Endothelial cell of umbilical vein (primary cell): ENCODE data around the gene EP400. TPM values are rescaled to one million over a fixed set of nuclear protein-coding genes. Genes with fewer than 3 reads are reported as not detected.

Experiments used
- BruUV-seq: library from RNA; stranded (reverse); fragments of 400-500 nt; replicated peaks from 2 replicates; lab custom pipeline; 2021; lab: Mats Ljungman, UMichigan
- CTCF ChIA-PET: fragments of 300-600, 350-600 bp; sonication (Branson Sonifier 250); formaldehyde crosslinking; loops from one replicate; lab custom pipeline; 2021; ENCODE audit warnings: antibody characterized with exemption, inconsistent platforms; lab: Charles Lee
- POLR2A ChIA-PET: fragments of 300-600, 350-600 bp; sonication (Branson Sonifier 250); formaldehyde crosslinking; loops from one replicate; lab custom pipeline; 2021; ENCODE audit warnings: antibody characterized with exemption, inconsistent platforms; lab: Charles Lee
- DNase-seq: peaks from one replicate; pipeline ENCODE4 v3.0.0-alpha.2; 2011; ENCODE audit warnings: low read depth, low spot score
- FAIRE-seq: peaks from 2 replicates; lab custom pipeline; 2011; peaks lifted over from hg19 to GRCh38; lab: Jason Lieb, UNC
- H2AFZ ChIP-seq: 2 replicates; pipeline ENCODE4 v1.6.0; 2012; ENCODE audit warnings: low read depth, low read length, control low read depth, inconsistent platforms
- H3K27ac ChIP-seq: 2 replicates; pipeline ENCODE4 v1.5.1; 2011; ENCODE audit warnings: low read depth, mild to moderate bottlenecking, control low read depth, low read length, moderate library complexity; ENCODE audit not compliant: insufficient read depth
- H3K27me3 ChIP-seq, 2 experiments: 2 replicates each; pipeline versions ENCODE4 v1.6.0 to v1.6.1; 2011; ENCODE audit warnings: low read length in 2 of 2, mixed read lengths in 1 of 2; ENCODE audit not compliant: control insufficient read depth in 2 of 2, insufficient read depth in 2 of 2
- H3K36me3 ChIP-seq, 2 experiments: 2 replicates in 1 of 2; 3 replicates in 1 of 2; pipeline ENCODE4 v1.5.1; 2011; ENCODE audit warnings: low read length in 2 of 2, mild to moderate bottlenecking in 1 of 2, moderate library complexity in 1 of 2; ENCODE audit not compliant: control insufficient read depth in 2 of 2, insufficient read depth in 2 of 2; ENCODE audit errors: extremely low read depth in 1 of 2
- H3K4me1 ChIP-seq: 3 replicates; pipeline ENCODE4 v1.5.1; 2011; ENCODE audit warnings: mild to moderate bottlenecking, low read length; ENCODE audit not compliant: control insufficient read depth, insufficient read depth; ENCODE audit errors: extremely low read depth
- H3K4me2 ChIP-seq: 2 replicates; pipeline ENCODE4 v1.6.1; 2011; ENCODE audit warnings: low read length, control low read depth, mixed read lengths; ENCODE audit not compliant: insufficient read depth
- H3K4me3 ChIP-seq, 3 experiments: fragments of 200-600 bp in 1 of 3; sonication (generic), shearing (Covaris generic) in 1 of 3; replicated peaks in 1 of 3; 2 replicates each; pipeline ENCODE4 v1.5.1; 2011 to 2016; ENCODE audit warnings: control low read depth in 3 of 3, low read length in 3 of 3, mild to moderate bottlenecking in 2 of 3, inconsistent platforms in 1 of 3, low read depth in 1 of 3, moderate library complexity in 1 of 3; ENCODE audit not compliant: insufficient read depth in 1 of 3
- H3K79me2 ChIP-seq: 2 replicates; pipeline ENCODE4 v1.6.0; 2012; ENCODE audit warnings: low read length, inconsistent platforms; ENCODE audit not compliant: control insufficient read depth, insufficient read depth
- H3K9ac ChIP-seq: replicated peaks from 2 replicates; pipeline ENCODE3; 2011; ENCODE audit warnings: low read length, control low read depth; ENCODE audit not compliant: insufficient read depth; ENCODE audit errors: extremely low read depth
- H3K9me1 ChIP-seq: replicated peaks from 3 replicates; pipeline ENCODE4 v1.6.0; 2011; ENCODE audit warnings: mild to moderate bottlenecking, low read length; ENCODE audit not compliant: control insufficient read depth, insufficient read depth; ENCODE audit errors: extremely low read depth
- H3K9me3 ChIP-seq: replicated peaks from 2 replicates; pipeline ENCODE4 v1.5.1; 2012; ENCODE audit warnings: low read length, inconsistent platforms; ENCODE audit not compliant: control insufficient read depth, insufficient read depth
- H4K20me1 ChIP-seq: replicated peaks from 2 replicates; pipeline ENCODE3; 2011; ENCODE audit warnings: mild to moderate bottlenecking, low read length; ENCODE audit not compliant: control insufficient read depth, insufficient read depth; ENCODE audit errors: extremely low read depth
- EZH2 ChIP-seq: IDR thresholded peaks from 2 replicates; pipeline ENCODE4 v1.6.1; 2012; ENCODE audit warnings: borderline replicate concordance, low read depth, mild to moderate bottlenecking, moderate library complexity, low read length, inconsistent platforms; ENCODE audit not compliant: severe bottlenecking
- FOS ChIP-seq: IDR thresholded peaks from 2 replicates; pipeline ENCODE4 v1.6.1; 2011; ENCODE audit warnings: mild to moderate bottlenecking, low read length, moderate library complexity, borderline replicate concordance; ENCODE audit not compliant: insufficient read depth
- GATA2 ChIP-seq: IDR thresholded peaks from 2 replicates; pipeline ENCODE4 v1.7.0; 2011; ENCODE audit warnings: low read depth, mild to moderate bottlenecking, moderate library complexity, mixed read lengths, low read length; ENCODE audit not compliant: insufficient read length, insufficient read depth
- JUN ChIP-seq: IDR thresholded peaks from 2 replicates; pipeline ENCODE4 v1.6.1; 2011; ENCODE audit warnings: borderline replicate concordance, low read depth; ENCODE audit not compliant: insufficient read length, insufficient read depth
- MYC ChIP-seq: IDR thresholded peaks from one replicate; pipeline ENCODE4 v1.6.1; 2011; ENCODE audit warnings: mild to moderate bottlenecking, low read depth, low read length
- POLR2A ChIP-seq: IDR thresholded peaks from 2 replicates; pipeline ENCODE4 v1.6.1; 2012; ENCODE audit warnings: low read depth, mild to moderate bottlenecking, control low read depth, low read length
- POLR2AphosphoS5 ChIP-seq: IDR thresholded peaks from 2 replicates; pipeline ENCODE4 v1.6.1; 2012; ENCODE audit warnings: low read depth, mild to moderate bottlenecking, control low read depth, low read length, moderate library complexity; ENCODE audit not compliant: insufficient read depth
- dilution Hi-C: fragments of 300-500 bp; cut with MboI; formaldehyde crosslinking; loops from one replicate; pipeline ENCODE4 v1.15.0; 2019; ENCODE audit warnings: low sequenced_read_pairs; ENCODE audit not compliant: extremely low pct_ligation_motif_present
- intact Hi-C: fragments of 100-400 bp; cut with micrococcal nuclease; formaldehyde crosslinking; loops from one replicate; pipeline ENCODE4 v1.10.0; 2022
- polyA plus RNA-seq, 4 experiments: library from polyadenylated mRNA; depleted of rRNA in 3 of 4; stranded (reverse) in 3 of 4; unstranded in 1 of 4; fragments of >200 nt; gene quantifications; 2 replicates each; pipeline versions ENCODE4 v1.2.1 to v1.2.3, GENCODE V29; 2011 to 2012; ENCODE audit warnings: missing spikeins in 1 of 4
- total RNA-seq: library from RNA; stranded (reverse); gene quantifications from 2 replicates; pipeline ENCODE4 v1.2.3, GENCODE V29; 2021
- TF ChIP-seq, protein P1 (sequence below), 2 donors: IDR thresholded peaks; 1 replicate in 1 of 2; 2 replicates in 1 of 2; pipeline ENCODE4 v1.5.1; 2011; ENCODE audit warnings: low read length in 2 of 2, mild to moderate bottlenecking in 2 of 2, moderate library complexity in 2 of 2, control low read depth in 1 of 2, inconsistent platforms in 1 of 2, low read depth in 1 of 2; ENCODE audit not compliant: insufficient read depth in 1 of 2; ENCODE audit errors: extremely low read depth in 1 of 2
- TF ChIP-seq, protein P2 (sequence below): IDR thresholded peaks from 2 replicates; pipeline ENCODE4 v1.6.1; 2011; ENCODE audit not compliant: insufficient read depth, insufficient read length

EP400 gene
- total and polyA plus RNA-seq, 2 donors (not counting 3 experiments of a cell fraction or from before 2014, with no cell fraction given) = 9.0 to 57.7 TPM

GRCh38 chr12:132012919-132013568, 63.3 kb downstream of the EP400 start:
- no peak overlapping the region for H3K4me2 ChIP-seq
- dilution Hi-C loops (no loop called here), intact Hi-C loops (no loop called here)
- BruUV-seq = TSS peak; percentile 21
- H3K9me1 ChIP-seq = no peaks in the 10 kb centered on the region
- DNase-seq = no peak
- no peak overlapping the region for H2AFZ ChIP-seq
- no peak overlapping the region for H3K4me3 ChIP-seq
- no peaks in the 10 kb centered on the region for H3K27me3 ChIP-seq
- POLR2A ChIA-PET = no interaction called here
- no peak overlapping the region for H3K27ac ChIP-seq
- no peaks in the 10 kb centered on the region for H3K9me3 ChIP-seq
- H3K79me2 ChIP-seq = no peaks in the 10 kb centered on the region
- H3K9ac ChIP-seq = no peak overlapping the region
- peaks cover 13 to 44% of the 10 kb centered on the region in 2 experiments for H3K36me3 ChIP-seq
- CTCF ChIA-PET = interaction anchor here (0.8 kb wide), 1 partner anchor 10 kb away, joined by 3 read pairs; no protein-coding TSS in a partner anchor
- TF ChIP-seq POLR2A = no peak
- TF ChIP-seq JUN = no peak
- H4K20me1 ChIP-seq = no peaks in the 10 kb centered on the region
- FAIRE-seq = no peak
- H3K4me1 ChIP-seq = no peaks in the 10 kb centered on the region

DNA sequence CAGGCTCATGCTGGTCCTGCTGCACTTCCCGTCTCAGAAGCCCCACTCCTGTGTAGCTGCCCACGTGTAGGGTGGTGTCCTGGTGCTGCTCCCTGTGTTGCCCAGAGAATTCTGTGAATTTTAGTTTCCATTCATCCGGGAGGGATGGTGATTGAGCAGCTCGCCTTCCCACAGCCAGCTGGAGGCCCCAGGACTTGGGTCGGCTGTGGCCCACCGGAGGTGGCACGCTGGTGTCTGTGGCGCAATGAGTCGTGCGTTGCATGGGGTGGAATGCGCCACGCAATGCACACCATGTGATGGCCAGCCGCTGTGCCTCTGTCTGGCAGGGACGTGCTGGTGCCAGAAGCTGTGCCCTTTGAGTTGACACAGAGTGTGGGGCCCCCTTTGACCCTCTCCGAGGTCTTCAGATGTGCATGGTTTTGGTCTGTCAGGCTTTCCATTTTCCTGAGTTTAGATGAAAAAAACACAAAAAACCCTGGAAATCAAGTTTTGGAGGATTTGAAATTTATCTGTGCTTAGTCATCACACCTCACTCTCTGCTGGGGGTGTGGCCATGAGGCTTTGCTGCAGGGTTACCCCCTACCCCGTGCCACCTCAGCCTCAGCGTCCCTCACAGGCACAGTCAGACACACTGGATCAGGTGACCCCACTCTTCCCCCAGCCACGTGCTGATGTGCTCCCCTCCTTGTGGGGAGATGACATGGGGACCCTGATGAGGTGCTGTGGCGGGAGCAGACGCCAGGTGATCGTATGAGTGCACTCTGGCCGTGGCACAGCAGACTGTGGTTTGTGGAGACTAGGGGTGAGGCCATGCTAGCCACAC, 64.6 kb downstream of the EP400 start:
- Histone ChIP-seq H3K27me3 (no peaks in the 10 kb centered on the region), H3K9me3 (no peaks in the 10 kb centered on the region), H2AFZ (no peak overlapping the region), H3K9me1 (no peaks in the 10 kb centered on the region), H4K20me1 (no peaks in the 10 kb centered on the region), H3K79me2 (no peaks in the 10 kb centered on the region), H3K4me3 (no peak overlapping the region), H3K9ac (no peak overlapping the region), H3K4me2 (no peak overlapping the region), H3K4me1 (no peaks in the 10 kb centered on the region), H3K27ac (no peak overlapping the region), H3K36me3 (peaks cover 16 to 51% of the 10 kb centered on the region in 2 experiments)
- dilution Hi-C loops = no loop called here
- FAIRE-seq (no peak), DNase-seq (no peak)
- BruUV-seq = no TSS peak
- ChIA-PET CTCF (no interaction called here), POLR2A (no interaction called here)
- TF ChIP-seq, protein P1, sequence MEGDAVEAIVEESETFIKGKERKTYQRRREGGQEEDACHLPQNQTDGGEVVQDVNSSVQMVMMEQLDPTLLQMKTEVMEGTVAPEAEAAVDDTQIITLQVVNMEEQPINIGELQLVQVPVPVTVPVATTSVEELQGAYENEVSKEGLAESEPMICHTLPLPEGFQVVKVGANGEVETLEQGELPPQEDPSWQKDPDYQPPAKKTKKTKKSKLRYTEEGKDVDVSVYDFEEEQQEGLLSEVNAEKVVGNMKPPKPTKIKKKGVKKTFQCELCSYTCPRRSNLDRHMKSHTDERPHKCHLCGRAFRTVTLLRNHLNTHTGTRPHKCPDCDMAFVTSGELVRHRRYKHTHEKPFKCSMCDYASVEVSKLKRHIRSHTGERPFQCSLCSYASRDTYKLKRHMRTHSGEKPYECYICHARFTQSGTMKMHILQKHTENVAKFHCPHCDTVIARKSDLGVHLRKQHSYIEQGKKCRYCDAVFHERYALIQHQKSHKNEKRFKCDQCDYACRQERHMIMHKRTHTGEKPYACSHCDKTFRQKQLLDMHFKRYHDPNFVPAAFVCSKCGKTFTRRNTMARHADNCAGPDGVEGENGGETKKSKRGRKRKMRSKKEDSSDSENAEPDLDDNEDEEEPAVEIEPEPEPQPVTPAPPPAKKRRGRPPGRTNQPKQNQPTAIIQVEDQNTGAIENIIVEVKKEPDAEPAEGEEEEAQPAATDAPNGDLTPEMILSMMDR (IDR thresholded peaks at IDR 0.05; ENCODE audit: extremely low read depth in 1 of 2, insufficient read depth in 1 of 2, low read depth in 1 of 2, low read length in 2 of 2) = no peak
- TF ChIP-seq POLR2A = no peak
- no peak for TF ChIP-seq GATA2
- TF ChIP-seq JUN = no peak
- TF ChIP-seq FOS = no peak
- no peak for TF ChIP-seq EZH2
- TF ChIP-seq, protein P2, sequence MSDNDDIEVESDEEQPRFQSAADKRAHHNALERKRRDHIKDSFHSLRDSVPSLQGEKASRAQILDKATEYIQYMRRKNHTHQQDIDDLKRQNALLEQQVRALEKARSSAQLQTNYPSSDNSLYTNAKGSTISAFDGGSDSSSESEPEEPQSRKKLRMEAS = no peak
- TF ChIP-seq POLR2AphosphoS5 = no peak
- TF ChIP-seq MYC = no peak
- intact Hi-C loops = no loop called here
